Middle frontal gyrus (tissue), 1 donor: ENCODE measurements around the gene CDH1.

Experiments
- DNase-seq: peaks from one replicate; pipeline ENCODE4 v3.0.0-alpha.2; 2015; ENCODE audit warnings: low spot score; ENCODE audit errors: extremely low spot score

The CDH1 gene

GRCh38 chr16:68848786-68849185 is 111.7 kb downstream of the CDH1 start:
- no peak for DNase-seq

- no peak for DNase-seq
Observed at GRCh38 chr16:68850481-68850880, 113.4 kb downstream of the CDH1 start.

- DNase-seq = no peak
Observed at GRCh38 chr16:68851601-68852000, 114.5 kb downstream of the CDH1 start.

GRCh38 chr16:68857479-68857878 is 120.4 kb downstream of the CDH1 start:
- no peak for DNase-seq

GRCh38 chr16:68859828-68860227 is 122.7 kb downstream of the CDH1 start:
- DNase-seq = no peak

GRCh38 chr16:68860978-68861892 is 124.1 kb downstream of the CDH1 start:
- DNase-seq = no peak

- DNase-seq = no peak
Observed at GRCh38 chr16:68866933-68867332, 129.8 kb downstream of the CDH1 start.

GRCh38 chr16:68869492-68870088 is 132.5 kb downstream of the CDH1 start:
- DNase-seq = no peak

GRCh38 chr16:68873635-68874471 is 136.8 kb downstream of the CDH1 start:
- DNase-seq = no peak

- no peak for DNase-seq
Observed at GRCh38 chr16:68875871-68876270, 138.8 kb downstream of the CDH1 start.

GRCh38 chr16:68883685-68884084 is 146.6 kb downstream of the CDH1 start:
- no peak for DNase-seq

GRCh38 chr16:68884401-68884800 is 147.3 kb downstream of the CDH1 start:
- DNase-seq = no peak
